Activated gamma-delta T cell (primary cell): ENCODE data around the gene OPN1MW3.
"Not testable (repeated sequence)": the region's sequence is repeated elsewhere in the genome, so short reads cannot be mapped to it uniquely, and the experiment has no call there.

Experiments used
- DNase-seq: peaks from one replicate; lab custom pipeline; 2025; lab: John Stamatoyannopoulos, UW

Gene OPN1MW3

GRCh38 chrX:154296731-154297130 lies 39.3 kb downstream of the OPN1MW3 start:
- DNase-seq, result no peak

- no peak for DNase-seq
Observed at GRCh38 chrX:154298312-154298711, 40.9 kb downstream of the OPN1MW3 start.

- DNase-seq, result no peak
Observed at GRCh38 chrX:154300816-154301215, 43.4 kb downstream of the OPN1MW3 start.

- not testable (repeated sequence) for DNase-seq
Observed at GRCh38 chrX:154302998-154303397, 45.6 kb downstream of the OPN1MW3 start.

GRCh38 chrX:154303476-154303875 lies 46.1 kb downstream of the OPN1MW3 start:
- no peak for DNase-seq

GRCh38 chrX:154304846-154305245 lies 47.5 kb downstream of the OPN1MW3 start:
- no peak for DNase-seq

GRCh38 chrX:154305541-154306205 lies 48.3 kb downstream of the OPN1MW3 start:
- no peak for DNase-seq

GRCh38 chrX:154307202-154307601 lies 49.8 kb downstream of the OPN1MW3 start:
- DNase-seq, result no peak

- DNase-seq, result no peak
Observed at GRCh38 chrX:154308108-154308946, 50.9 kb downstream of the OPN1MW3 start.

GRCh38 chrX:154309041-154309775 lies 51.8 kb downstream of the OPN1MW3 start:
- no peak for DNase-seq

GRCh38 chrX:154310616-154311536 lies 53.5 kb downstream of the OPN1MW3 start:
- no peak for DNase-seq

GRCh38 chrX:154312116-154312515 lies 54.7 kb downstream of the OPN1MW3 start:
- no peak for DNase-seq

- no peak for DNase-seq
Observed at GRCh38 chrX:154313147-154313546, 55.8 kb downstream of the OPN1MW3 start.

GRCh38 chrX:154315416-154315815 lies 58.0 kb downstream of the OPN1MW3 start:
- DNase-seq, result no peak

- DNase-seq, result no peak
Observed at GRCh38 chrX:154317391-154317995, 60.1 kb downstream of the OPN1MW3 start.

- no peak for DNase-seq
Observed at GRCh38 chrX:154320406-154320805, 63.0 kb downstream of the OPN1MW3 start.
